HG03520 (cell line): ENCODE results near the gene KCND3.

Experiments used
- ATAC-seq: cut with Tn5 transposase; IDR thresholded peaks from one replicate; pipeline ENCODE4 v1.9.1; 2021; ENCODE audit warnings: mild to moderate bottlenecking, moderate library complexity; ENCODE audit not compliant: unreplicated experiment

Gene KCND3

DNA sequence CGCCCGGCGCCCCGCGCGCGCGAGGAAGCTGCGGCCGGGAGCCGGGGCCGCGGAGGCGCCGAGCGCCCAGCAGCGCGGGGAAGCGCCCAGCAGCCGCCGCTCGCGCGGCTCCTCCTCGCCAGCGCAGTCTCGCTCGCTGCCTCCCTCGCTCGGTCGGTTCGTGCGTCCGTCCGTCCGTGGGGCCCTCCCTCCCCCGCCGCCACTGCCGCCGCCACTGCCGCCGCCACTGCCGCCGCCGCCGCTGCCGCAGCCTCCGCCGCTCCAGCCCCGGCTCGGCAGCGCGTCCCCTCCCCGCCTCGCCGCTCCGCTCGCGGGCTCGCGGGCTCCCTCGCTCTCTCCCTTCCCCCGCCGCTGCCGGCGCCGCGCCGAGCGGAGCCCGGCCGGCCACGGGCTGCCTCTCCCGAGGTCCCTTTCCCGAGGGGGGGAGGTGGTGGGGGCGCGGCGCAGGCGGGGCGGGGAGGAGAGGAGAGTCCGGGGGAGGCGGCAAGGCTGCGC, at the start of gene KCND3:
Gene KCND3, minus strand, starts transcription at position 138 of the 495 bp plus-strand sequence.
- no peak for ATAC-seq

DNA sequence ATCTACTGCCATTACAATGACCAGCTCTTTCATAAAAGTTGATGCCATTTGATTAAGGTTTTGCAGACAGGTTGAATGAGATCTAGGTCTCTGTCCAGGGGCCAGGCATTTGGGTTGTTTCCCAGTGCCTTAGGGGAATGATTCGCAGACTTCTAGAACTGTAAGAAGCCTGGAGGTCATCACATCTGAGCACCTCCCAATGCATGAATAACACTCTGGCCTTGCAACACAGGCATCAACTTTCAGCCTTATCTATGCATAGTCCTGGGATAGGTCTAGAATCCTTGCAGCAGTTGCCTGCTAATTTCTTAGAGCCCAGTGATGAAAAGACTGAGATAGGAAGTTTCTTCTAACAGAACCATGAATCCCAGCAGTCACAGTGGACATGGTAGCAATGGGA, 44.8 kb upstream of the KCND3 start:
- ATAC-seq = no peak

DNA sequence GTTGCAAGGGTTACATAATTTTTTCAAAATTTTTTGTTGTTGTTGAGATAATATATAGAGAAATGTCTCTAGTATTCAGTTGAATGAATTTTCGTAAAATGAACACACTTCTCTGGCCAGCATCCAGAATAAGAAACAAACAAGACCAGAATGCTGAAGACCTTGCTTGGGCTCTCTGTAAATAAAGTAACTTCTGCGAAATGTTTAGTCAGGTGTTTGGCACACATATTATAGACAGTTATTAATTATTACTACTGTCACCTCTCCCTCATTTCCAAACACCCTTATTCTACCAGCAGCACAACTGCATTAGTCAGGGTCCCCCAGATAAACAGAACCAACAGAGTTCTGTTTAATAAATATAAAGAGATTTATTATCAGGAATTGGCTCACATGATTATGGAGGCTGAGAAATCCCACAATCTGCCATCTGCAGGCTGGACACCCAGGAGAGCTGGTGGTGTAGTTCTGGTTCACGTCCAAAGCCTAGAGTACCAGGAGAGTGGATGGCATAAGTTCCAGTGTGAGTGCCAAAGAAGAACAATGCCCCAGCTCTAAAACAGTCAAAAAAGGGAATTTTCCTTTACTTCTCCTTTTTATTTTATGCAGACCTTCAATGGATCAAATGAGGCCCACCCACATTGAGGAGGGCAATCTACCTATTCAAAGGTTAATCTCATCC, 44.1 kb upstream of the KCND3 start:
- ATAC-seq = no peak

DNA sequence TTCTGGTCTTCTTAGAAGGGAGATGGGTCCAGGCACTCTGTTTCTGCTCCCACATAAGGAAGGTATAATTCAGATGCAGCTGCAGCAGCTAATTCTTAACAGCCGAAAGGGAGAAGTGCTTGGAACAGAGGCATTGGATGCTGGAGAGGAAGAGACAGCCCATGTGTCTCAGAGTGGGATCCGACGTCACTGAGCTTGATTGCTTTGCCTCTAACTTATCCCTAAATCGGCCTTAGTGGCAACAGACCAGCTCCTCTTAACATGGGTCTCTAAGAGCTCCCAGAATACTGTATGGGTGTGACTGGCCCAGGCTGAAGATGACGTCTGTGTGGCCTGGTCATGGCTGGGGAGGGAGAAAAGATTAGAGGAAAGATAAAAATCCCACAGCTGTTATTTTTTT, 40.7 kb upstream of the KCND3 start:
- ATAC-seq = no peak

DNA sequence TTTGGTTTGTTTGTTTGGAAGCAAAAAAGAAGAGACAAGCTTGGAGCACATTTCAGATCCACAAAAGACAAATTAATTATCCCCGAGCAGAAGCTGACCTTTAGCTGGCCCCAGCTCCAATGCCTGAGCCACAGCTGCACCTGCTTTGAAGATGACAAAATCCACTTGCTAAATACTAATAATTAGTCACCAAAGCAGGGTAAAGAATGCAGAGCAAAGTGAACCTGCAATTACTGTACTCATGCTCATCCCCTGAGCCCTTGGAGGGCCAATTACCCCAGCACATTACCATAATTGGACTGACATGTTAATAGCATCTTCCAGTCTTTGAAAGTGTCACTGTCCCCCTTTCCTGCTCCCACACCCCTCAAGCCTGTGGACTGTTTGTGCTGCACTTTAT, 38.2 kb upstream of the KCND3 start:
- no peak for ATAC-seq

DNA sequence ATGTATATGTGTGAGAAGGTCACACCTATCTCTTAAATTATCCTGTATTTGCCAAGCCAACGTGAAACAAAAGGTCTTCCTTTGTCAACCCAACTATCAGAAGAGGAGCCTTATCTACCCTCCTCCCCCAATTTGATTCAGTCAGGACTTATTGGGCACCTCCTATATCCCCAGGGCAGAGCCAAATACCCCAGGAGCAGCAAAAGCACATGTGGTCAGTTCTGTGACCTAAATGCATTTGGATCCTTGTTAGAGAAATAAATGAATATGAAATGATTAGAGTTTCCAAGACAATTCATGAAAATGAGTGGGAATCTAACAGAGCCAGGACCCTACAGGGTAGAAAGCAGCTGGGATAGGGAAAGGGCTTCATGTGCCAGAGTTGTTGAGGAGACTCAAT, 37.0 kb upstream of the KCND3 start:
- no peak for ATAC-seq

DNA sequence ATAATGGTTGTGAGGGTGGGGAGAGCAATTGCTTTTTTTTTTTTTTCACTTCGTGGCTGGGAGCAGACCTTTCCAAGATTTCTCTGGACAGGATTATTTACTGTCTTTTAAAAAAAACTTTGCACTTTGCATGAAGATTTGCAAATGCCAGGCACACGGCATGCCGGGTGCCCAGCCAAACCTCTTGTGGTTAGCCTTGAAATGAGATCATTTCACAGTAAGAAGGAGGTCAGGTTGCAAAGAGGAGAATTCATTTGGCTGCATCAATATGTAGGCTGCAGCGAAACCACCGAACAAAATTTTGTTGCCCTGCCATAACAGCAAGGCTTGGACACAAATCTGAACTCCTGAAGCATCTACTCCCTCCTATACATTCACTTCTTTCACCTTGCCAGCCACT, 36.5 kb upstream of the KCND3 start:
- no peak for ATAC-seq

DNA sequence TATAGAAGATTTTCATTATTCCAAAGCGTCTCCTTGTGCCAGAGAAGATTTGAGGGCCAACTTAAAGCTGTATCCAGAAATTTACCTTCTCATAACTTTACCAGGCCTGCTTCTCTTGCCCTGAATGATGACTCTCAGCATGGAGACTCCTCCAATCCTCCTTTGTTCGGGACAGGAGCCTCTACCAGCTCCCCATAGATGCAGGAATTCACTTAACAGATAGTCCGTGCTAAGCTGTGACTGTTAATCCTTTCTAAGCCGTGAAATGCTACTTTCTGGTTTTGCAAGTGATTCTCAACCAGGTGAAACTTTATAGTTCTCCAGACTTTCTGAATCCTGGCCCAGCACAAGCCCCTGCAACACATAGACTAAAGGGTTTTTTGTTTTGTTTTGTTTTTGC, 31.8 kb upstream of the KCND3 start:
- no peak for ATAC-seq

DNA sequence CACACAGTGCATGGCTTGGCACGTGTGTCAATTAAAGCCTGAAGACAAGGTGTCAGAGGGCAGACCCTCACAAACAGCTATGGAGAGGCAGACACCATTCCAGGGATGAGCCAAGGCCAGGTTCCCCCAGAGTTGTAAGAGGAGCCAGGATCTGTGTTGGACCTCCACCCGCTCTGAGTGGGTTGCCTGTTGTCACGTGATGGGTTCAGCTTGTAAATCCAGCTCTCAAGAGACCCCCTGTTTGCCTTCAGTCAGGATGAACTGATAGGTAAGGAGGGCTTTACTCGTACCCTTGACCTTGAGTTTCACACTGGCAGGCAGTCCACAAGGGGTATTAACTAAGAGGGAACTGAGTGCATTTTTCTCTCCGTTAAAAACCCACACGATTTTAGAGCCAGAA, 27.7 kb upstream of the KCND3 start:
- no peak for ATAC-seq

DNA sequence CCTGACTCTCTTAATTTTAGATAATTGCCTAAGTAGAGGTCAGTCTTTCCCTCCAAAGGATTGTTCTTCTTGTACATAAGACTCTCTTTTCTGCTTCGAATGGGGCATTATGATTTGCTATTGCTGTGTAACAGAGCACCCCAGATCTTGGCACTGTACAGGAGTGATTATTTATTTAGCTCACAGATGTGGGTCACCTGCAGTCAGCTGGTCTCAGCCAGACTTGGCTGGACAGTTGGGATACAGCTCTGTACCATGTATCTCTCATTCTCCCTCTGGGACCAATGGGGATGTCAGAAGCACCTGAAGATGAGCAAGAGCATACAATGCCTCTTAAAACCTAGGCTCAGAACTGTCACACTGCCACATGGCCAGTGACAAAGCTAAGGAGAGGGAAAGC, 23.4 kb upstream of the KCND3 start:
- no peak for ATAC-seq

DNA sequence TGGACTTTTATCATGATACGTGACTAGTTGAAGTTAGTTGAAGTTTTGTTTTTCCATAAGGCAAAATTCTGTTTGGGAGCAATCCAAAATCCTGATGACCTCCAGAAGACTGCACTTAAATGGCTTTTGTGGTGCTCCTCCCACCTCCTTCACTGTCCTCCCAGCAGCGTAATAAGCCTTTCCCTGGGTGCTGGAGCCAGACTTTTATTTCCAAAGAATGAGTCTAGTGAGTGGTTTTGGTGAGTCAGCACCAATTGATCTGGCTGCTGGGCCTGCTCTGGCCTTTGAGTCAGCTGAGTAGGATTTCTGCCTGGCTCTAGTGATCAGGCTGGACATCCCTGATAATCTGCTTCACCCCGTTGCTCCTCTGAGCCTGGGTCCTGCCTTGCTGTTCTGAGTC, 21.7 kb upstream of the KCND3 start:
- no peak for ATAC-seq

DNA sequence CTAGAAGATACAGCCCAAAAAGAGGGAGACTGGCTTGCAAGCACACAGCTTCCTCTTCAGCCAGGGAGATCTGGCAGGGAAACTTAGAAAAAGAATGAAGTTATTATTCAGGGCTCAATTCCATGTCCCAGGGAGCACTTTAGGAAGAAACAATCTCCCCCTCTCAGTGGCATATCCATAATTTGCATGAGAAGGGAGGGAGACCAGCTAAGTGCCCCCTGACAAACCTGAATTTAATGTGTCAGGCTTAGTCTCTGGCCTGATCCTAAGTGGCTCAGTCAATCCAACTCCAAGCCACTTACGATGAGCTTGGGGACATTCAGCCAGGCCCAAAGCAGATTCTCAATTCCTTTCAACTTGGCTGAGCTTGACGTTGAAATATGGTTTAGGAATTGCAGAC, 17.7 kb upstream of the KCND3 start:
- no peak for ATAC-seq

DNA sequence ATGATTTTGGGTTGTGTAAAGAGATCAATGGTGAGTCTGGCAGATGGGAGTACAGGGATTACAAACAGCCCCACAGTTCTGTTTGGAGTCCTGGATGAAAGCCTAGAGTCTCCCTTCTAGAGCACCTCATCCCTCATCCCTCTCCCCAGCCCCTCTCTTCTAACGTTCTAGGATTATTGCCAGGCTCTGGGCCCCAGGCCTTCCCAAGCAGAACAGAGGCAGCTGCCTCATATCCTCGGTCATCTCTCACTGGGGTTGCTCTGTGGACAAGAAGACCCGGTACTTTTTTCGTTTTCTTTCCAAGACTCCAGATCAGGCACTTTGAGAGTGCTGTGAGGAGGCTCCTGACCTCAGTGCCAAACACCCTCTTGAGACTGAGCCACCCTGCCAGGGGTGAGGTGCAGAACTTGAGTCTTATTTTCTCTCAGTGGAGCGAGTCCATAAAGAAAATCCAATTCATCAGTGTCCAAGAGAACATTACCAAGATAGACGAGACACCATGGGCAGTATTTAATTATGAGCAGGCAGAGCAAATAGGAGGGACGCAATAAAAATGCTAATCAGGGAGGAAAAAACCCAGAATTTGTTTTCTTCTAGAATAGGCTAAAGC, 17.1 kb upstream of the KCND3 start:
- ATAC-seq = no peak

DNA sequence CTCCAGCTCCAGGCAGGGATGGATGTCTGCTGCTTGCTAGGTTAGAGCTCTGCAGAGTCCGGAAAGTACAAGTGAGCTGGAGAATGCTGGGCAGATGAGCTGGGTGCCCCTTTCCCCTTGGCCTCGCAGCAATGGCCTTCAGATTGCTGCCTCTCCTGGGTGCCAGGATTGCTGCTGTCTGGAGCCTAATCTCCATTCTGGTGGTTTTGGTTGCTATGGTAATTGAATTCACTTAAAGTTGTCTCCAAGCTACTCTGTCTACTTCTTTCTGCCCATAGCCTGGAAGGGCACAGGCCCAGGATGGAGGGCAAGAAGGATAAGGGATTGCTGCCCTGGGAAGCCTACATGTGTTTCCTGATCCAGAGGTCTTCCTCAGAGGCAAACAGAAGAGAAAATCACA, 14.6 kb upstream of the KCND3 start:
- ATAC-seq = no peak

DNA sequence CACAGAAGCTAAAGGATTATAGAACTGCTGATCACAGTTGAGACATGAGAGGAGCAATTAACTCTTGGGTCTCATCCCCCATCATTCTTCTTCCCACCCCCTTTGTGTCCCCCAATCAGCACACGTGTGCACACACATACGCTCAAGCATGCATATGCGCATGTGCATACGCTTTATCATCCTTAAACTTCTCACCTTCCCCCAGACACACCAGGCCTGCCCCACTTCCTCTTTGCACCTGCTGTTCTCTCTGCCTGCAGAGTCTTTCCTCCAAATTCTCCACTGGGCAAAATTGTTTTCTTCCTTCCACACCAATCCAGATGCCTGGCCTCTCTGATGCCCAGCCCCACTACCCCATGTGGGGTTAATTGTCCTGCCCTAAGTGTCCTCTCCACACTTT, 13.0 kb upstream of the KCND3 start:
- no peak for ATAC-seq

DNA sequence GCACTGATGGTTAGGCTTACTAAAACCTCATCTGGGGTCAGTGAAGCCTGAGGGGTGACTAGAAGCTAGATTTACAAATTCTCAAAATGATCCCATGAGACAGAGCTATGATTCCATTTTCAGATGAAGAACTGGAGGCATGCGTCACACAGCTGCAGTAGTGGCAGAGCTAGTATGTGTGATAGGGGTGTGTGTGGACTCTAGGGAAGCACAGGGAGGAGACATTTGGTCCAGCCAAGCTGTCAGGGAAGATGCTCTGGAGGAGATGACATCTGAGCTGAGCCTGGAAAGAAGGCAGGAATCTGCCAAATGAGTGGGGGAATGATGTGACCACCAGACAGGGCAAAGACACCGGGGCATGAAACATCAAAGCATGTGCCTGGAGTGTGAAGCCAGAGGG, 12.0 kb upstream of the KCND3 start:
- no peak for ATAC-seq

DNA sequence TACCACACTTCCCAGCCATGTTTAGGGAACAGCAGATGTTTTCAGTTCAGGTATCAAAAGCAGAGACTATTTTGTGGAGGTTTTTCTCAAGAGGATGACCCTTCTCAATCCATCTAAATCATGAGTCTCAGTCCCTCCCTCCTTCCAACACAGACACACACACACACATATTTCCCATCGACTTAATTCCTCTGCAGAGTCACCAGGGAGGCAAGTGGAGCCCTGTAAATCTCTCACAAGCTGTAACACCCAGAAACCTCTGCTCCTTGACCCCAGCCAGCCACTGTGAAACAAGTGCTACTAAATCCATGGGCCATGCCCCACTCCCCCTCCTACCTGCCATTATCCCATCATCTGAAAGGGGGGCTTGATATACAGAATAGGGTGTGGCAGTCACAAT, 10.6 kb upstream of the KCND3 start:
- ATAC-seq = no peak

DNA sequence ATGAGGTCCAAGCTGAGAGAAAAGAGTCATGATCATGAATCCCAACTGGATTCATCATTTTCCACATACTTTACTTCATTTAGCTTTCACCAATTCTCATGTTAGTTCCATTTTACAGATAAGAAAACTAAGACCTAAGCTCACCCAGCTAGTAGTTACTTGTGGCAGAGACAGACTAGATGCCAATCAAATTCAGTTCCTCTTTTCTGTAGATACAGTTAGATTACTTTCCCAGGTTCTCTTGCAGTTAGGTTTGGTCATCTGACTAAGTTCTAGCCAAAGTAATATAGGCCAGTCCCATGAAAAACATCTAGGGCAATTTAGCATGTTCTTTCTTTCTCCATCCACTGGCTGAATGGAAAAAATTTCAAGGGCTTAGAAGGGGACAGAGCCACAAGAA, 8.9 kb upstream of the KCND3 start:
- ATAC-seq = no peak

DNA sequence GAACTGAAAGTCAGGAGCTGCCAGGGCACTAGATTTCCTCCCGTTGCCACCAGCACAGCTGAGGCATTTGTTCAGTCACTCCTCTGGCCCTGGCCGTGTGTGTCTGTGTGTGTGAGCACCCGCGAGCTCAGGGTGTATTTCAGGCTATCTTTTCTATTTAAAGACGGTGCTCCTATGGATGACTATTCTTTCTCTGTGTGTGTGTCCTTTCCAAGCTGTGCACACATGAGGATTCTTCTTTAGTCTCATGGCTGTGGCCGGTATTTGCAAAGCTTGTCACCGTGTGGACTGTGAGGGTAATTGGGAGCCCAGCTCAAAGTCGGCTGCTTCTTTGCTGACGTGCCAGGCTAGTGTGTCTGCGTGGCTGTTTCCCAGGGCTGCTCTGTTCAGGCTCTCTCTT, 3.0 kb upstream of the KCND3 start:
- ATAC-seq = no peak

DNA sequence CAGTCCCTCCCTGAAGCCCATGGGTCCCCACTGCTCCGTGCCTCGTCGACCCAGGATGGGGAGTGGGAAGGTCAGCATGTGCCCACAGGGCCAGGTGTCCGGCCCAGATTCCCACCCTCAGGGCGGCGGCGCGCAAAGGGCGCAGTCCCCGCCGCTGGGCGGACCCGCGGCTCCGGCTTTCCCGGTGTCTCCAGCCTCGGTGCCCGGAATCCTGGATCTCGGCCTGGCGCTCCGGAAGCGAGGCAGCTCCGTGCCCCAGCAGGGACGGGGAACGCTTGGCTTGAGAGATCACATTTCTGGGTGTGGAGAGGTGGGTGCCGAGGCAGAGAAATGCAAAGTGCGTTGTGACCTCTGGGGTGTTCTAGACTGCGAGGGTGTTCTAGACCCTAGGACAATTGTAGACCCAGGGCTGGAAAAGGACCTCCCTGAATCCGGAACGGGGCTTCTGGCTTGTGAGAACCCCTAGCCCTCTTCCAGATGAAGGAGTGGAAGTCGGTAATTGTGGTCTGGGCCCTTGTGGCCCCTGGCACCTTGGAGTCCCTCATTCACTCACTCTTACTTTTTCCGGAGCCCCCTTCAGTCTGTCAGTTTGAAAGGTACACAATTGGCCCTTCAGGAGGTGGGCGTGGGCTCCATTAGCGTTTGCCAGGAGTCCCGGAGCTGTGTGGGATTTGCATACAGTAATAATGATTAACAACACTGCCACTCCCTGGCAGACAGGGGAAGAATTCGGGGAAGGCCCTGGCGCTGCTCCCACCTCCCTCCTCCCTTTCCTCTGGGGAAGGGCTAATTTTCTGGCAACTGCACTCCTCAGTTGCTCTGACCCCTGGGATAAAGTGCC, 1.6 kb upstream of the KCND3 start:
- ATAC-seq = no peak

DNA sequence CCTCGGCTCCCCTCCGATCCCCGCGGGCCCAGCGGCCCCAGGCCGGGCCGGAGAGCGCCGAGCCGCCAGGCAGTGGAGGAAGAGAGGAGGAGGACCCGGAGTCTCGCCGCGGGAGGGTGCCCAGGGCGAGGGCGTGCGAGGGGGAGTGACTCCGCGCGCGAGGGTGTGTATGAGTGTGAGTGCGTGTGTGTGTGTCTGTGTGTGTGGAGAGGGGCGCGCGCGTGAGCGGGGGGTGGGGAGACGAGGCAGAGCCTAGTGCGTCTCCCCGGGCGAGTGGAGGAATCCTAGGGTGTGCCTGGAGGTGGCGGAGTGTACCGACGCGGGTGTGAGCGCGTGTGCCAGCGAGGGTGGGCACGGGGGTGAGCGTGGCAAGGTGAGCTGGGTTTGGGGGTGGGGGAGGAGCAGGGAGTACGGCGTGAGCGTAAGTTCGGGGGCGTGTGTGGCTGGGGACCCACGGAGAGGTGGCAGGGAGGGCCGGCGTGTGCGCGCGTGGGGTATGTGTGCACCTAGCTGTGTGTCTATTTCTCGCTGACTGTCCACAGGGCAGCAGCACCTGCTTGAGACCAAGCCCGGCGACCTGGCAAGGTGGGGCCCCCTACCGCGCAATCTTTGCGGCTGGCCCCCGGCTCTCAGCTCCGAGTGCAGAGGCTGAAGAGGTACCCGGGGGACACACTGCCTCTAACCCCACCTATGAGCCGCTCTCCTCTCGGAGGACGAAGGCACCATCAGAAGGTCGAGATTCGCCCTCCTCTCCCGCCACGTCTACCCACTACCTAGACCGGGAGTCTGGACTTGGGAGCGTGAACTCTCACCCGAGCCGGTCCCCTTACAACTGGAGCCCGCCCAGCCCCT, 784 bp upstream of the KCND3 start:
- ATAC-seq = no peak
